Activated CD4-positive, alpha-beta T cell treated with anti-CD3 and anti-CD28 coated beads, Interleukin-10, Interleukin-2, amounts not matched to agents 100 ng/mL and 50 ng/mL, durations not matched to agents 16 hours and 8 hours (primary cell): ENCODE measurements around the gene PKIG.

Experiments used
- DNase-seq: peaks from one replicate; pipeline ENCODE4 v3.0.0-alpha.2; 2020

Gene PKIG

DNA sequence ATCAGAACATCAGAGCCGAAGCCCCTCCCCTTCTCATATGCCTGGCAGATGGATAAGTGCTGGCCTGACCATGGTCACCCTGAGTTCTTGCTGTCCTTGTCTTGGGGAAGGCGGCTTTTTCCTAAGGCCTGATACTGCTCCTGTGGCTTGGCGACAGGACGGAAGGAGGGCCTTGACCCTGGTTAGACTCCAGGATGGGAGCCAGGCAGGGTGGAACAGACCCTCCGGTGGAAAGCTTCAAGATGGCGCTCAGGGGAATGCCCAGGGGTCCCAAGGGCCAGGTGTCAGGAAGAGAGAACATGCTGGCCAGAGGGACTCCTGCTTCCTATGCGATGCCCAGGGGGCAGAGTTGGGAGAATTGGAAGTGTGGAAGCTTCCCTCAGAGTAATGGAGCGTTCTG, 39.6 kb downstream of the PKIG start:
- DNase-seq, result no peak

- DNase-seq, result no peak
Observed at GRCh38 chr20:44622501-44623270, 40.3 kb downstream of the PKIG start.

GRCh38 chr20:44624152-44624551, 41.8 kb downstream of the PKIG start:
- no peak for DNase-seq

- peak; percentile 50 for DNase-seq
Observed at GRCh38 chr20:44624743-44625271, 42.4 kb downstream of the PKIG start.

- DNase-seq, result no peak
Observed at GRCh38 chr20:44625361-44625760, 43.0 kb downstream of the PKIG start.

DNA sequence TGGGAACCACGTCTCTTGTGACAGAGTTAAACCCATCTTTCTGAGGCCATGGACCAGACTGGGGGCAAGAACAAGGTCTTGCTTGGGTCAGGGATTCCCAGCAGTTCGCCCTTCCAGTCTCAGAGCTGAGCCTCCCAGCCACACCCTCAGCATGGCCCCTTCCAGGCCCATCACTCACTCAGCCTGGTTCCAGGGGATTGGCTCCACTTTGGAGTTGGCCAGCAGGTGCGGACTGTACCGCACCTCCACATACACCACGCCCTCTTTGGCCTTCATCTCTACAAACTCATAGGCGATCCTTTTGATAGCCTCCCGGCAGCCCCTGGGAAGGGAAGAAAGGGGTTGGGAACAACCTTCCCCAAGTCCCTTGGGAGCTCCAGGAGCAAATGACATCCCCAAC, 43.9 kb downstream of the PKIG start:
- DNase-seq, result no peak

DNA sequence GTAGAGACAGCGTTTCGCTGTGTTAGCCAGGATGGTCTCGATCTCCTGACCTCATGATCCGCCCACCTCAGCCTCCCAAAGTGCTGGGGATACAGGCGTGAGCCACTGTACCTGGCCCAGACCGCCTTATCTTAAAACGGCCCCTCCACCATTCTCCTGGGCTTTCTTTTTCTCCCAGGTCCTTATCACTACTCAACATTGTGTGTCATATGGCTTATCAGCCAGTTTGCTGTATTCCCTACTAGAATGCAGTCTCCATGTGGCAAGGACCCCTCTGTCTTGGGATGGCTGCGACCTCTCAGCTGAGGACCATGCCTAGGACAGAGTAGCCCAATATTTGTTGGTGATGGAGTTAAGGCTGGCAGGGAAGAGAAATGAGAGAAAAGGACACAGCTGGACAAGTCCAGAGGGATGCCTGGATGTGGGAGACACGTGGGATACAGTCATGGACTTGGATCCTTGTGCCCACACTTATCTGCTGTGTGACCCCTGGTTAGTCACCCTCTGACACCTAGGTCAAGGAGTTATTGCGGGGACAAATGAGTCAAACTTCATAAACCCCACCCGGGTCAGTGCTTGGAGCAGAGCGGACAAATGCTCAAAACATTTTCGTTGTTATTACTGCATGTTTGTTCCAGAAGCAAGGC, 45.1 kb downstream of the PKIG start:
- DNase-seq, result no peak

DNA sequence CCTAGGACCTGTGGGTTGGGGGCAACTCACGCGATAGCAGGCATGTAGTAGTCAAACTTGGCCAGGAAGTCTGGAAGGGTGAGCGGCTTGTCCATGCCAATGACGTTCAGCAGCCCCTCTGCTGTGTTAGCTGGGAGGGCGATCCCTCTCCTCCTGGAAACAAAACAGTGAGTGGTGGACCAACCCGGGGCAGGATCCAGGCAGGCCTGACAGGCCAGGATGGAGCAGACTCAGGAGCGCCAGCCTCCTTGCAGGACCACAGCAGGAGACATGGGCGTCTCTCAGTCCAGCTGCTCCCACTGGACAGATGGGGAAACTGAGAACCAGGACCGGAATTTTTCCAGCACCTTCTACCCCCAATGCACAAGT, 46.6 kb downstream of the PKIG start:
- no peak for DNase-seq

DNA sequence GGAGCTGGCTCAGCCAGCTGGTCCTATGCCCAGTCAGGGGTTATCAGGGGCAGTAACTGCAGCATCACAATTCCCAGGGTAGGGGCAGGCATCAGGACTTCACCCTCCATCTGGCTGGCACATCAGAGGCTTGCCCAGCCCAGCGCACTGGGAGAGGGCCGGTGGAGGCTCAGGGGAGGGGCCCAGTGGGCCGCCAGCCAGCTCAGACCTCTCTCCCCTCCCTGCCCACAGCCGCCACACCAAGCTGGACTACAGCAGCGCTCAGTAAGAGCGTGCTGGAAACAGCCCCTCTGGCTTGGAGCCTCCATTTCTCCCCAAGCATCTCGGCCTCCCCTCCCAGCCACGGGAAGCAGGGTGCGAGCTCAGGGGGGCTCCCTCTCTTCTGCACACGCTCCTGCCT, 47.2 kb downstream of the PKIG start:
- no peak for DNase-seq

GRCh38 chr20:44630297-44630696, 47.9 kb downstream of the PKIG start:
- DNase-seq, result no peak

DNA sequence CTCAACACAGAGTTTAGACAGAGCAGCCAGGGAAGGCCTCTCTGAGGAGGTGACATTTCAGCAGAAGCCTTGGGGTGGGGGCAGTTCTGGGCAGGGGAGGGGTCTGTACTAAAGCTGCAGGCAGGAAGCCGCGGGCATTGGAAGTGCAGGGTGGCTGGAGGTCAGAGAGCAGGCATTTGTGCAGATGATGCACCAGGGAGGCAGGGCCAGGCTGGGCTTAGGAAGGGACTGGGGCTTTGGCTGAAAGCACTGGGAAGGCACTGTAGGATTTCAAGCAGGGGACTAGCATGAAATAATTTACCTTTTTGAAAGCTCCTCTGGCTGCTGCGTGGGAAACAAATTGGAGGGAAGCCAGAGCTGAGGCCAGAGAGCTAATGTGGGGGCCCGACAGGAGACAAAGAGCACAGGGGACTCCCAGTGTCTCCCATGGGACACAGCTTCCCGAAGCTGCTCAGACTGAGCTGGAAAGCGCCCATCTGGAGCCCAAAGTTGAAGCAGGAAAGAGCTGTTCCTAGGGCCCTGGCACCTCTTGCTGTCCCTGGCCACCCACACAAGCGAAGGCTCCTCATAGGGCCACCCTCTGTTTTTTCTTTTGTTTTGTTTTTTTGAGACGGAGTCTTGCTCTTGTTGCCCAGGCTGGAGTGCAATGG, 49.8 kb downstream of the PKIG start:
- DNase-seq, result no peak

DNA sequence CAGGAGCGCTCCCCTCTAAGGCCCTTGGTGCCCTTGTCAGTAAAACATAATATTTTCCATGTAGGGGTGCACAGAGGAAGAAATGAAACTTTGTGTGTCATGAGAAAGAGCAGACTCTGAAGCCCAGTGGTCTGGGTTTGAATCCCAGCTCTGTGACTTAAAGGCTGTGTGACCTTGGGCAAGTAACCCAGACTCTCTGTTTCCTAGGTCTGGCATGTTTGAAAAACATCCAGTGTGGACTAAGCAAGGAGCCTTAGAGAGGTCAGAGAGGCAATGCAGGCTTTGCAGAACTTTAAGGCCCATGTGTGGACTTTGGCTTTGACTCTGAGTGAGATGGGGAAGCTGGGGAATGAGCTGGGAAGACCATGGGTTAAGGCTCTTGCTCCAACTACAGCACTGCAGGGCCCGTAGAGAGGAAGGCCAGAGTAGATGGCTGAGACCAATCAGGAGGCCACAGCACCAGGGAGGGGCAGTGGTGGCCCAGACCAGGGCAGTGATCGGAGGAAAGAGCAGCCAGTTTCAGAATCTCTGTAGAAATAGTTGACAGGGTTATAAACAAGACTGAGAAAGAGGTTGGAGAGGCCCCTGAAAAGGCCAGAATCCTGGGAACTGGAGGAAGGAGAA, 50.9 kb downstream of the PKIG start:
- DNase-seq, result no peak

- DNase-seq, result no peak
Observed at GRCh38 chr20:44633872-44634600, 51.7 kb downstream of the PKIG start.

- DNase-seq, result no peak
Observed at GRCh38 chr20:44635877-44636276, 53.5 kb downstream of the PKIG start.

GRCh38 chr20:44637042-44637441, 54.7 kb downstream of the PKIG start:
- DNase-seq, result no peak

DNA sequence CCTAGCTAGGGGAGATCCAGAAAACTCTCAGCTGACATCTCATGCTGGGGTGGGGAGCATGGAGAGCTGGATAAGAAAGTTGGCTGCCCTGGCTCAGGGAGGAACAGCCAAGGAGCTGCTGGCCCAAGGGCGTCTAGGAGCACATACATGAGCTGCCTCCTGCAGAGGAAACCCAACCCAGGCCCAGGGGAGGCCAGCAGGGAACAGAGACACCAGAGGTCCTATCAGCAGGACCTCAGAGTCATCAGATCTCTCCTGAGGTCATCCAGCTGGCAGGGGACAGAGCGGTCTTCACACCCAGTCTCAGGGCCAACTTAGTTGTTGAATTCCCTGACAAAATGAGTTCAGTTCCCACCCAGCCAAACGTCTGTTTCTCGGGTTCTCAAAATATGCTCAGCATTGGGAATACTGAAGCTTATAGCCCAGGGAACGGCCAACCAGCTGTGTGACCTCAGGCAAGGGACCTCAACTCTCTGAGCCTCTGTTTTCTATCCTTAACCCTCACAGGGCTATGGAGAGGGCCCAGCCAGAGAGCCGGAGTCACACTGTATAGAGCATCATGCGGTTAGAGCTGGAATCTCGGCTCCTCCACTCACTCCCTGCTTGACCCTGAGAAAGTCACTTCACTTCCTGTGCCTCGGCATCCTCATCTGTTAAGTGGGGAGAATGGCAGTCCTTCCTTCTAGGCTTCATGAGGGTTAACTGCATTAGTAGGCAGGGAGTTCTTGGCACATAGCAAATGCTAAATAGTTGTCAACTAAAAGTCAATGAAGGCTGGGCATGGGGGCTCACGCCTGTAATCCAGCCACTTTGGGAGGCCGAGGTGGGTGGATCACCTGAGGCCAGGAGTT, 55.4 kb downstream of the PKIG start:
- DNase-seq, result no peak

GRCh38 chr20:44640522-44640921, 58.1 kb downstream of the PKIG start:
- DNase-seq, result no peak

- DNase-seq, result no peak
Observed at GRCh38 chr20:44641325-44641724, 58.9 kb downstream of the PKIG start.

- peak; percentile 51 for DNase-seq
Observed at GRCh38 chr20:44642203-44643153, 60.1 kb downstream of the PKIG start.

DNA sequence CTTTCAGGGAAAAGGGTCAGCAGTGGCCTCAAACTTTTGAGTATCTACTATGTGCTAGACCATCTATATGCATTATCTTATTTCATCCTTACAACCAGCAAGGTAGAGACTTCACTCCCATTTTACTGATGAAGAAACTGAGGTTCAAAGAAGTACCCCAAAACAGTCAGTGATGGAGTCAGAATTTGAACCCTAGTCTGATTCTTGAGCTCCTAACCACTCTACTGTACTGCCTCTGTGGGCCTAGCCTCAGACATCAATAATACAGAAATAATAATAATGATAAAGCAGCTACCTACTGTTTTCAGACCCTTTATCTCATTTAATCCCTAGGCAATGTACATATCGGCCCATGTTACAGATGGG, 60.8 kb downstream of the PKIG start:
- no peak for DNase-seq
